Left renal cortex interstitium (tissue), 4 donors: ENCODE measurements around the gene CACNA1I. TPM values are rescaled to one million over a fixed set of nuclear protein-coding genes. Genes with fewer than 3 reads are reported as not detected.

Experiments
- DNase-seq, 4 donors: peaks; one replicate each; pipeline ENCODE4 v3.0.0-alpha.2; 2013; ENCODE audit warnings: low read depth in 4 of 4, low spot score in 2 of 4, missing footprints in 1 of 4
- polyA plus RNA-seq, 4 donors: library from polyadenylated mRNA; unstranded; fragments of 120-200 nt; gene quantifications; one replicate each; pipeline ENCODE4 v1.2.1, GENCODE V29; 2013; ENCODE audit not compliant: insufficient read length in 4 of 4

The CACNA1I gene
- polyA plus RNA-seq, 4 donors: 0.04 to 0.13 (median 0.06) TPM

DNA sequence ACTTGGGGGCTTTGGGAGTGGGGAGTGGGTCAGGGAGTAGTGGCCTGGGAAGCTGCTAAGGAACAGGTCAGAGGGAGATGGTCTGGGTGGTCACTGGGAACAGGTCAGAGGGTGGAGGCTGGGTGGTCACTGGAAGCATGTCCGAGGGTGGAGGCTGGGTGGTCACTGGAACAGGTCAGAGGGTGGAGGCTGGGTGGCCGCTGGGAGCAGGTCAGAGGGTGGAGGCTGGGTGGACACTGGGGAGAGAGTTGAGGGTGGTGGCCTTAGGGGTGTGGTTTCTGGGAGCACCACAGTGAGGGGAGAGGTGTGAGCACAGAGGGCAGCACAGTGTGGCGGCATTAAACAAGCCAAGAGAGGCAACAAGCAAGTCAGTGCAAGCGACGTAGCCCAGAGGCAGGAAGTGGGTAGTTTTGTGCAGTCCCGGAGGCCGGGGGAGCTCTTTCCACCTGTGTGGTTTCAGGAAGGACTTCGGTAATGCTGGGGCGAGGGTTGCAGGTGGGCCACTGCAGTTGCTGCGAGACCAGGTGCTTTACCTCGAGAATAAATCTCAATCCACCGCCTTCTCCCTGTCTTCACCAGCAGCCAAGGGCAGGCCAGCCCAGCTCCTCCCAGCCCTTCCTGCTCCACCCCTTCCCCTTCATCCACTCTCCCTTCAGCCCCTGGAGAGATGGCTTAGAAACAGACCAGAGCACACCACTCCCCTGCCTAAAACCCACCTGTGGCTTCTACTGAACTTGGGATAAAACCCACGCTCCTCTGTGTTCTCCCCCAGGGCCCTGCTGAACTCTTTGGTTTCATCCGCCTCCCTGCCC, 3.2 kb upstream of the CACNA1I start:
- DNase-seq: no peak

DNA sequence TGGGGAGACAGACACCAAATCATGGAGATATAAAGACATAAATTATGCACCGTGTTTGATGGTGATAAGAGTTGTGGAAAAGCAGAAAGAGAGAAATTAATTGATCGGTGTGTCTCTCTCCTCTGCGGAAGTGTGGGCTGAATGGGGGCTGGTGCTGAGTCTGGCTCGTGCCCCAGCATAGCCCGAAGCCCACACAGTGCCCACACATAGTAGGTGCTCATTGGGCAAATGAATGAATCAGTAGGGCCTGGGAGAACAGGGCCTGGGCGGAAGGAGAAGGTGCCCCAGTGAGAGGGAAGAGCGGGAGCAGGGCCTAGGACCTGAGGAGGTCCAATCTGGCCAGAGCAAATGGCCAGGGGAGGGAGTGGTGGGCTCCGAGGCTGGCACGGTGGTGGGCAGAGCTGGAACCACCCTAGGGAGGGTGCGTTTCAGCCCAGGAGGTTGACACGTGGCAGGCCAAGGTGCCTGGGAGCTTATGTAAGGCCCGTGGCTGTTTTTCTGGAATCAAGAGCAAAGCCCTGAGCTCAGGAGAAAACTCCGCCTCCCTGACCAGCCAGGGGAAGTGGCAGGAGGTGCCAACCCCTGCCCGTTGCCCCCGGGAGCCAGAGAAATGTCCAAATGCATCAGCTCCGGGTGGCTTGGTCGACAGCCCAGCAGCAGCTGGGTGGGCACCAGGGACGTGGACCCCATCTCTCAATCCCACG, 2.1 kb upstream of the CACNA1I start:
- no peak for DNase-seq

DNA sequence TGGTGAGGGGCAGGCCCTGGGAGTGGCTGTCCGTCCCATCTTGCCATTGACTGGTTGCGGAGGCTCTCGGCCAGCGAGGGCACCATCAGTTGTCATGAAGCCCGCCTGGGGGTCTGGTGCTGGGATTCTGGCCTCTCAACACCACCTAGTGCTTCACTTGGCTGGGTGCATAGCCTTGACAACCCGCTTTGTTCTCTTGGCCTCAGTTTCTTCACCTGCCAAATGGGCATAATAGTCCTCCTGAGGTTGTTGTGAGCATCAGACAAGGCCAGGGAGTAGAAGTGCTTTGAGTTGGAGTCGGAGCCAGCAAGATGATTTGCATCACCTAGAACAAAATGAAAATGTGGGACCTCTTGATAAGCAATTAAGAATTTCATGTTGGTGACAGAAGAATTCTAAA, 1.5 kb upstream of the CACNA1I start:
- no peak for DNase-seq

DNA sequence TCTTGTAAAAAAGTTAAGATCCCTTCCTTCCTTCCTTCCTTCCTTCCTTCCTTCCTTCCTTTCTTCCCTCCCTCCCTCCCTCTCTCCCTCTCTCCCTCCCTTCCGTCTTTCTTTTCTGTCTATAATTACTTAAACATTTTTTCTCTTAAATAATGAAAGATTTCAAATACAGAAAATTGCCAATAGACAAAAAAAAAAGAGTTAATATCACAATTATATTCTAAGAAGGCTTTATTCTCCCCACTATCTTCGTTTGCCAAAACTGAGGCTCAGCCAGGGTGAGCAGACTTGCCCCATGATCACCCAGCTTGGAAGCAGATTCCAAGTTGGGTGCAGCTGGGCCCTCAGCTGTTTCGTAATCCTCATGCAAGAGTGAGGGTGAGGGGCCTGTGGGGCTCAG, 327 bp upstream of the CACNA1I start:
- no peak for DNase-seq

DNA sequence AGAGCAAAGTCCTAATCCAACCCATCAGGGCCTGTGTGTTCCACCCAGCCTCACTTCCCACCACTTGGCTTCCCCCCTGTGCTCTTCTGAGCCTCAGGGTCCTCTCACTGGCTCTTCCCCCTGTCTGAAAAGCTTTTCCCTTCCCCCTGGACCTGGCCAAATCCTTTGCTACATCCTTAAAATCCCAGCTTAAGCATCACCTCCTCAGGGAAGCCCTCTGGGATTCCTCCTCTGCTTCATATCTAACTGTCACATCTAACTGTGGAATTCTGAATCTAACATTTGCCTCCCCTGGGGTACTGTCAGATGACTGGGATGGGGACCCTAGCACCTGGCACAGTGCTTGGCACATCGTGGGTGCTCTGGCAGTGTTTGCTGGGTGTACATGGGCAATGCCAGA, 985 bp downstream of the CACNA1I start:
- no peak for DNase-seq

DNA sequence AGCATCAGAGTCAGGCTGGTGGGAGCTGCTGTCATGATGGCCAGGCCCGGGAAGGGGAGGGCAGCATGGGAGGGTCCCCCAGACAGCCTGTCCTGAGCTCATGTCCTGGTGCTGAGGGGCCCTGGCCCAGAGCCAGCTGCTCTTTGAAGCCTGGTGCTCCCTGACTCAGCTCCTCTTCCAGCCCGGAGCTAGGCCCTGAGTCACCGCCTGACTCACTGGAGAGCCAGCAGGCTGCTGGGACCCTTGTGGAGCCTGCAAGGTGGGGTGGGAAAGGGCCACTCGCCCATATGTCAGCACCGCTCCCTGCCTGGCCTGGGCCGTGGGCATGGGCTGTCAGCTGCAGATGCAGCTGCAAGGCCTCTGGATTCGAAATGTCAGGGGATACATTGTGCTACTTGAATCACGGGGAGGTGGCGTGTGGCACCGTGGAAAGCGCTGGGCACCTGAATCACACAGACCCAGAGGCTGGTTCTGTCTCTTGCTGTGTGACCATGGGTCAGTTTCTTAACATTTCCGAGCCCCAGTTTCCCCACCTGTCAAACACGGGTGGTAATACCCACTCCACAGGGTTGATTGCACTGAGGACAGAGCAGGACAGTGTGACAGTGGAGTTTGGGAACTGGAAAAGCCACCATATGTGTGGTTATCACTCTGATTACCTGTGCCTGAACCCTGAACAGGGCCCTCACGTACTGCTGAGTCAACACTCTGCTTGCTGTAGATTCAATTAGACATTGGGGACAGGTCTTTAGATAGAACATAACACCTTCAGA, 4.4 kb downstream of the CACNA1I start:
- DNase-seq: no peak

DNA sequence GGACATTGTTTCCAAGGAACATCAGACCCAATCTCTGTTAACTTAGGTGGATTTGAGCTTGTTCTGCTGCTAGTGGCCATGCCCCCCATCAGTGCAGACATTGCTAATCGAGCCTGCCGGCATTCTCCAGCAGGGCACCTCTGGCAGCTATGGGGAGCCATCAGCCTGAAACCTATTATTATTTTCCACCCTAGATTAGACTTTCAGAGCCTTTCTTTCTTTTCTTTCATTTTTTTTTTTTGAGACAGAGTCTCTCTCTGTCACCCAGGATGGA, 4.9 kb downstream of the CACNA1I start:
- DNase-seq: no peak

DNA sequence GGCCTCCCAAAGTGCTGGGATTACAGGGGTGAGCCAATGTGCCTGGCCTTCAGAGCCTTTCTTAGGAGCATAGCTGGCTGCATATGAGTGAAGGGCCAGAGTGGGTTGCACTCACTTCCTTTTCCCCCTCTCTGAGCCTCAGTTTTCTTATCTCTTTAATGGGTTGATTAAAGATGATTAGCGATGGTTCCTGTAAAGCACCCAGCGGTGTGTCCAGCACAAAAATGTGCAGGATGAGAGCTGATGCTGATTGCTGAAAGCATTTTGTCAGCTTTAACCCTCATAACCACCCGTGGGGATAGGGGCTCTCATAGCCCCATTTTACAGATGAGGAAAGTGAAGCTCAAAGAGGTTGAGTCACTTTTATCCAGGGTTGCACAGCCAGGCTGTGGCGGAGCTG, 5.5 kb downstream of the CACNA1I start:
- no peak for DNase-seq

DNA sequence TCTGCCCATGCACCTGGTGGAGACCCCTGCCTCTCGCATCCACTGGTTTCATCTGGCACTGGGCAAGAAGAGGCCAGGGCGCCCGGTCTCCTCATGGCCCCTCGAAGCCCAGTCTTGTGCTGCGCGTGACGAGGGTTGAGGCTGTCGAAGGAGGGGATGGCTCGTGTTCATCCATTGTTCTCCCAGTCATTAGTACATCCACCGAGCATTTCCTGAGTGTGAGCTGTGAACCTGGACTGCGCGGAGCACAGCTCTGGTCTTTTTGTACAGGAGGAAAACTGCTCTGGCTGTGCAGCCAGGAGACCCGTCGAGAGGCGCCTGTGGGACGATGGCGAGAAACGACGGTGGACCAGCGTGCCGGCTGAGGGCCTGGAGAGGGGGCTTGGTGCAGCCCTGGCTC, 6.8 kb downstream of the CACNA1I start:
- no peak for DNase-seq

DNA sequence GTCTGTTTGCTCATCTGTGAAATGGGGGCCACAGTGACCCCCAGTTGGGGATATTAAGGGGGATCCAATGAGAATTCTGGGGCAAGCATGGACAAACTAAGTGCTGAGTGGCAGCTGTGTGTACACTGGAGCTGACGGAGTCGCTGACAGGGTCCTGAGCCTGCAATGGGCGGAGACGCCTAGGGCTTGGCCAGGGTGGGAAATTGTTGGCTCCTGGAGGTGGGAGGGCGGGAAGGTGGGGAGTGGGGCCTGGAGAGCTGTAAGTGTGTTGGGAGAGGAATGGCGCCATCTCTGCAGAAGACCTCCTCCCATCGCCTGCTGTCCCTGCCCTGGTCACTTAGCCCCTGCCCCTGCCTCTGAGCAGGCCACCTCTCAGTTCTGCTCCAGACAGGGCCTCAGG, 7.3 kb downstream of the CACNA1I start:
- no peak for DNase-seq

DNA sequence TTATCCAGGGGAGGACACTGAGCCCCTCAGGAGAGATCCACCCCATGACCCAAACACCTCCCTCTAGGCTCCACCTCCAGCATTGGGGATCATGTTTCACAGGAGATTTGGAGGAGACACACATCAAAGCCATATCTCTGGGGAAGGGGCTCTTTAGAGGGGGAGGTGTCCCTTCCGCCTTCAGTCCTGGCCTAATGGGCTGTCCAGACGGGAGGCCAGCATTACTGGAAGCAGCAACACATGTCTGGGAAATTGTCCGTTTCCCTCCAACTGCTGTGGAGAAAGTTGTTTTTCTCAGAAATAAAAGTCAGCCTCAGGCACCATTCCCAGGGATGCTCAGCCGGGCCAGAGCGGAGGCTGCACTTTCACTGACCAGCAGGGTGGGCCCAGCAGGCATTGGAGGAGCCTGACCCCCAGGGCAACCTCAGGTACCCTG, 9.5 kb downstream of the CACNA1I start:
- DNase-seq: no peak

DNA sequence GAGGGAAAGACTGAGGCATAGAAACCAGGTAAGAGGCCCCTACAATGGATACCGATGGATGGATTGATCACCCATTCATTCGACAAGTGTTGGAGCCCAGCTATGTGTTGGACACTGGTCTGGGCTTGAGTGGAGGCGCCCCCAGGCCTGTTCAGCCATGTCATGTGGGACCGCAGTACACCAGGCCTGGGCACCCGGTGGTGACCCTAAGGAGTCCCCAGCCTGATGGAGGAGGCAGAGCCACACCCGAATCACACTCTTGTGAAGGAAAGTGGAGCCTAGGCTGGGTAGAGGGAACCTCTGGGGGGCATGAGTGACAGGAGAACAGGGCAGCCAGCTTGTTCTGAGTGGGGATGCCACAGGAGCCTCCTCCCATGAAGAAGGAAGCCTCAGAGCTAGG, 10.2 kb downstream of the CACNA1I start:
- no peak for DNase-seq

DNA sequence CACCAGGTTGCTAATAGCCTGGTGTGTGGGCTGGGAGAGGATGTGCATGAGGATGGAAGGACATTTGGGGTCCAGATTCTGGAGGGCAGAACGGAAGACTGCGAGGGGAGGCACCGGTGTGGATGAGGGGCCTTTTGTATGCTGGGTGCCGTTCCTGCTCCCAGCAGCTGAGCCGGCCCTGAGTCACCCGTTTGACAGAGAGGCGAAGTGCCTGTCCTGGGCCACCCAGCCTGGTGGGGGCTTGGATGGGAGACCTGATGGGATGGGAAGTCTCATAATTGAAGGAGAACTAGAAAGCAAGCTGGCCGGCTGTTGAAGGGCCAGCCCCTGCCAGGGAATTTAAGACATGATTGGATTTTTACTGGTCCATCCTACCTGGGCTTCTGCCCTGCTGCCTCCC, 10.8 kb downstream of the CACNA1I start:
- DNase-seq: no peak

DNA sequence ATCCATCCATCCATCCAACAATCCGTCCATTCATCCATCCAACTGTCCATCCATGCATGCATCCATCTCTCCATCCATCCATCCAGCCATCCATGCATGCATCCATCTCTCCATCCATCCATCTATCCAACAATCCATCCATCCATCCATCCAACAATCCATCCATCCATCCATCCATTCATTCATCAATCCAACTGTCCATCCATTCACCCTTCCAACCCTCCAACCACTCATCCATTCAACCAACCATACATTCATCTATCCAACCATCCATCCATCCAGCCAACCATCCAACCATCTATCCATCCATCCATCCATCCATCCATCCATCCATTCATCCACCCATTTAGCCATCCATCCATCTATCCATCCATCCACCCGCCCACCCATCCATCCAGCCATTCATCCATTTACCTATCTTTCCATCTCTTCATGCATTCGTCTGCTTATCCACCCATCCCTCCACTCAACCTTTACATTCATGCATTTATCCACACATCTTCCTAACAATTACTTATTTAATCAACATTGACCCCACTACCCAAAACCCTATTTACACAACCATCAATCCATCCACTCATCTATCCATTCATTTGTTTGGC, 12.6 kb downstream of the CACNA1I start:
- no peak for DNase-seq

DNA sequence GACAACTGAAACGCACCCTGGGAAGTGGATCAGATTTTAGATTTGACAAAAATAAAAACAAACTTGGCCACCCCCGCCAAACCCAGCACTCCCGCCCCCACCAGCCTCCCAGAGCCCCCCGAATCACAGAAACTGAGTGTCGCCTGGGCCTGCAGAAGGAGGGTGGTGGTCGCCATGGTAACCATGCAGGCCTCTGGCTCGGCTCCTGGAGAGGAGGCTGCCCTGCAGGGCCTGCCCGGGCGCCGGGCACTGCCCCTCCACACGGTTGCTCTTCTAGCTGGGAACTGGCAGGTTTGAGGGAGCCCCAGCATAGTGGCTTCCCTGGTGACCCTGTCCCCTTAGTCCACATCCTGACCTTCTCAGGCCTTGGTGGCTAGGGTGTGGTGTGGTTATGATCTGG, 19.3 kb downstream of the CACNA1I start:
- DNase-seq: no peak

DNA sequence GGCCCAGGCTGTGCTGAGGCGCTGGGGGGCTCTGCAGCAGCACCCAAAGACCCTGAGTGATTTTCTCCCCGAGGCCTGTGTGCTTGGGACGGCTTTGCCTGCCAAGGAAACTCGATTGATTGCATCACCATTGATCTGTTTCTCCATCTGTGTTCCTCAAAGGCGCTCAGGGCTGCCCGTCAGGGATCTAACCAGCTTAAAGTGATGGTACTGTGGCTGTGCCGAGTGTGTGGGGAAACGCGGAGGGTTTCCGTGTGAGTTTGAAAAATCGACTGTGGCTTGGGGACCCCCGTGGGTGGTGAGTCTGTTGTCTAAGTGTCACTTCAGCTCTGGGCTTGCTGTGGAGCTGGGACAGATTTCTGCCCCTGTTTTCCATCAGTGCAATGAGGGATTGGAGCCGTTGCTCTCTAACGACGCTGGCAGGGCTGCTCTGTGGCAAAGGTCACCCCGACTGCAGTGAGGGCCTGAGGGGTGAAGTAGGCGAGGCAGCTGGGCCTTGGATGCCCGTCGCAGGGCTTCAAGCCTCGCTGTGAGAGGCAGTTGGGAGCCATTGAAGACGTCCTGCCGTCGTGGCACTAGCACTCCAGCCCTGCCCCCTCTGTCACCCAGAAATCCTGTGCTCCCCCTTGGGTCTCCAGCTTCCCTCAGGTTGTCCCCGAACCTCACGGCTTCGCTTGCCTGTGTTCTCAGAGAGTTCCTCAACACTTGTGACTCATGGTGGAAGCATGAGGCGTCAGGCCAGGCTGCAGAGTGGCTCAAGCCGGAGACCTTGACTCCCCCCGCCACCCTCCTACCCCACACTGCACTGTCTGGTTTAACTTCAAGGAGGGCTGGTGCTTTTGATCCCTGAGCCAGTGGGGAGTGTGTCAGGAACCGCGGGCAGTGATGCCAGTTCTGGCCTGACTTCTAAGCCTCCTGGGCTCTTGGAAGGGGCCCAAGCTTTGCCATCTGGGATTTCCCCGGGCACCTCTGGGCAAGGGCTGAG, 21.8 kb downstream of the CACNA1I start:
- DNase-seq: no peak

DNA sequence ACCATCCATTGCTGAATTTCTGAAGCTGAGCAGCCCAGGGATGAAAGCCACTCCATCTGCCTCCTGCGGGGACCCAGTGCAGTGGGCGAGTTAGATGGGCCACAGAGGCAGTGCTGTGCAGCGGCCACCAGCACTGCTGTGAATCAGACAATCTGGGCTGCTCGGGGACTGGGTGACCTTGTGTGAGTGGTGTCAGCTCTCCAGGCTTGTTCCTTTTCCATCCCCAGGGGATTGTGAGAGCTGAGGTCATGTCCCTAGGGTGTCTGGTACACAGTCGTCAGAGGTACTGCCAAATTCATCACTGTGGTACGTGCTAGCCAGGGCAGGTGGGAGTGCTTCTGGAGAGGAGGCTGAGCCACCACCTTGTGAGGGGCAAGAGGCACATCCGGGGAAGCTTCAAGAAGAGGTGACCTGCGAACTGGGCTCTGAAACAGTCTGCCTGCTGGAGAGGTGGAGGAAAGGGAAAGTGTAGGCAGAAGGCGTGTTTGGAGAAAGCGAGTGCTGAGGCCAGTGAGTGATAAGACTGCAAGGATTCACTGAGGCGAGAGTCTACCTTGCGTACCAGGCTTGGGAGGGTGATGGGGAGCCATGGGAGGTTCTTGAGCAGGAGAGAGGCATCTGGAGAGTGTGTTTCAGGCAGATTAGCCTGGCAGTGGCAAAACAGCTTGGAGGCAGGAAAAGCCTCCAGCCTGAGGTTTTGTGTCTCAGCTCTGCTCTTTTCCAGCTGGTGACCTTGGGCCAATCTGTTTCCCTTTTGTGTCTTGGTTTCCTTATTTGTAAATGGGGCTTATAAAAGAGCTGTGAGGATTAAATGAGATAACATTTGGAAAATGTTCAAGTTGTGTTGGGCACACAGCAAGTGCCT, 22.7 kb downstream of the CACNA1I start:
- no peak for DNase-seq

DNA sequence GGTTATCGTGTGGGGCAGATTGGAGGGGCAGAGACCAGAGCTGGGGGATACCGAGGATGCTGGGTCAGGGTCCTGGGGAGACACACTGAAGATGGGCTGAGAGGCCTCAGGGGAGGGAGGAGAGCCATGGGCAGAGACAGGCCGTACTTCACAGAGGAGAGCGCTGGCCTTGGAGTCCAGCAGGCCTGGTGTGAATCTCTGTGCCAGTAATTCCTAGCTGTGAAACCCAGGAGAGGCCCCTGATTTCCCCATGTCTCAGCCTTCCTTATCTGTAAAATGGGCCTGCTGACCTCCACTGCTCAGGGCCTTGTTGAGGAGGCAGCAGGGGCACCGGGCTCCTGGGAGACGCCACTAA, 23.4 kb downstream of the CACNA1I start:
- DNase-seq: no peak

DNA sequence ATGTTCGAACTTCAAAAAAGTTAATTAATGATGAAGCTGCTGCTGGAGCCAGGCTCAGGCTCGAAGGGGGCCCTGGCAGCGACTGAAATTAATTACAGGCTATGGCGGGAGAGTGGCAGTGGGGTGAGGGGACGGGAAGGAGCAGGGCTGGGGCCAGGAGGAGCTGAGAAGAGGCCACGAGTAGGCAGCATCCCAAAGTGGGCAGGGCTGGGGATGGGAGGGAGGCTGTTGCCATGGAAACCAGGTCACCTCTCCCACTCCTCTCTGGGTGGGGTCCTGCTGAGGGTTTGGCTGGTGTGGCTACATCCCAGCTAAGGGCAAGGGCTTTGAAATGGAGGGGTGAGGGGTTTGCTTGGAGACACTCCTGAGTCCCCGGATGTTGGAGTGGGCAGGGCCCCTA, 23.9 kb downstream of the CACNA1I start:
- DNase-seq: no peak
